ENCODE measurements around the gene ADAMTS20.
A peak's percentile ranks its signal among the peaks of the same experiment; 100 is the strongest.

Gene ADAMTS20

GRCh38 chr12:43444940-43445564, 107.0 kb downstream of the ADAMTS20 start:
- no peaks in the 10 kb centered on the region for H3K36me3 ChIP-seq (ENCODE audit: control insufficient read depth in 4 of 4, insufficient read depth in 4 of 4, low read length in 3 of 4)
- ChIA-PET CTCF (interaction anchor here (1.1 to 4.8 kb wide), 3 partner anchors 44 to 438 kb away, joined by 3 to 37 read pairs (median 3); no protein-coding TSS in a partner anchor), POLR2A (no interaction called here)
- no peaks in the 10 kb centered on the region for H3K27me3 ChIP-seq (replicated peaks in 2 of 5; ENCODE audit: control insufficient read depth in 4 of 5, insufficient read depth in 5 of 5, low read length in 4 of 5)
- no peaks in the 10 kb centered on the region for H3K9me3 ChIP-seq (ENCODE audit: control extremely low read depth in 1 of 5, control insufficient read depth in 4 of 5, insufficient read depth in 2 of 5, low read depth in 1 of 5, low read length in 4 of 5)
- no peaks in the 10 kb centered on the region for H3K4me1 ChIP-seq (ENCODE audit: control extremely low read depth in 1 of 4, control insufficient read depth in 4 of 4, insufficient read depth in 4 of 4, low read length in 3 of 4)
- peak; percentile 58 to 78 (median 70) for DNase-seq
- H3K4me3 ChIP-seq (ENCODE audit: control insufficient read depth in 1 of 7, extremely low read depth in 1 of 7, insufficient read depth in 4 of 7, low read depth in 2 of 7, low read length in 6 of 7) = no peak overlapping the region
- no CpG with 5 or more reads among the region's 3 CpGs for WGBS (ENCODE audit: insufficient coverage)
- no peak overlapping the region for H3K27ac ChIP-seq (ENCODE audit: insufficient read depth in 1 of 2, low read depth in 1 of 2, low read length in 2 of 2, poor library complexity in 1 of 2, severe bottlenecking in 2 of 2)

- Histone ChIP-seq H3K36me3 (ENCODE audit: control insufficient read depth in 4 of 4, insufficient read depth in 4 of 4, low read length in 3 of 4) (no peaks in the 10 kb centered on the region), H3K4me3 (ENCODE audit: control insufficient read depth in 1 of 7, extremely low read depth in 1 of 7, insufficient read depth in 4 of 7, low read depth in 2 of 7, low read length in 6 of 7) (no peak overlapping the region), H3K9me3 (ENCODE audit: control extremely low read depth in 1 of 5, control insufficient read depth in 4 of 5, insufficient read depth in 2 of 5, low read depth in 1 of 5, low read length in 4 of 5) (no peaks in the 10 kb centered on the region), H3K27me3 (replicated peaks in 2 of 5; ENCODE audit: control insufficient read depth in 4 of 5, insufficient read depth in 5 of 5, low read length in 4 of 5) (no peaks in the 10 kb centered on the region), H3K27ac (ENCODE audit: insufficient read depth in 1 of 2, low read depth in 1 of 2, low read length in 2 of 2, poor library complexity in 1 of 2, severe bottlenecking in 2 of 2) (no peak overlapping the region), H3K4me1 (ENCODE audit: control extremely low read depth in 1 of 4, control insufficient read depth in 4 of 4, insufficient read depth in 4 of 4, low read length in 3 of 4) (no peaks in the 10 kb centered on the region)
- DNase-seq = no peak
- CTCF ChIA-PET = no interaction called here
- 100% methylated on average over 4 of the region's 4 CpGs for WGBS (ENCODE audit: insufficient coverage)
- POLR2A ChIA-PET = no interaction called here
Observed at GRCh38 chr12:43436597-43436996, 115.4 kb downstream of the ADAMTS20 start.

- no peak overlapping the region for H3K27ac ChIP-seq (ENCODE audit: insufficient read depth in 1 of 2, low read depth in 1 of 2, low read length in 2 of 2, poor library complexity in 1 of 2, severe bottlenecking in 2 of 2)
- POLR2A ChIA-PET = no interaction called here
- CTCF ChIA-PET = no interaction called here
Observed at GRCh38 chr12:43434614-43435013, 117.4 kb downstream of the ADAMTS20 start.

DNA sequence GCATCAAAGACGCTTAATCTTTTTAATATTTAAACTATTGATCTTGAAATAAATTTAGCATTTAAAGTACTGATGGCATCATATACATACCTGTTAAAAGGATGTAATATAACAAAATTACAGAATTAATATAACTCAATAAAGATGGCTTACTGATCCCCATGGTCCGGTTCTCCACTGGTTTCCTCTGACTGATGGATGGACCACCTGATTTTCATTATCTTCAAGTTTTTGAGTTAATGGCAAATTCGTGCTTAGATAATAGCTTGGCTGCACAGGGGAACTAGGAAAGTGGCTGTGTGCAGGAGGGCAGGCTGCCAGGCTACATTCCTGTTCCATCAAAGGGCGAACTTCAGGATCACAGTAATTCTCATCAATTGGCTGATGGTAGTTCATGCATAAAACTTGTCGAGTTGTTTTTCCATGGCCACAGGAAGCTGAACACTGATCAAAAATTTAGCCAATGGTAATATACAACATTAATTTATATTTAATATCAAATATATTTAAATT, 123.9 kb downstream of the ADAMTS20 start:
- Histone ChIP-seq H3K4me3 (ENCODE audit: control insufficient read depth in 1 of 7, extremely low read depth in 1 of 7, insufficient read depth in 4 of 7, low read depth in 2 of 7, low read length in 6 of 7) (no peak overlapping the region), H3K4me1 (ENCODE audit: control extremely low read depth in 1 of 4, control insufficient read depth in 4 of 4, insufficient read depth in 4 of 4, low read length in 3 of 4) (no peaks in the 10 kb centered on the region), H3K36me3 (ENCODE audit: control insufficient read depth in 4 of 4, insufficient read depth in 4 of 4, low read length in 3 of 4) (no peaks in the 10 kb centered on the region), H3K27me3 (replicated peaks in 2 of 5; ENCODE audit: control insufficient read depth in 4 of 5, insufficient read depth in 5 of 5, low read length in 4 of 5) (peaks cover 0 to 2% (median 0%) of the 10 kb centered on the region in 5 experiments), H3K27ac (ENCODE audit: insufficient read depth in 1 of 2, low read depth in 1 of 2, low read length in 2 of 2, poor library complexity in 1 of 2, severe bottlenecking in 2 of 2) (no peak overlapping the region), H3K9me3 (ENCODE audit: control extremely low read depth in 1 of 5, control insufficient read depth in 4 of 5, insufficient read depth in 2 of 5, low read depth in 1 of 5, low read length in 4 of 5) (no peaks in the 10 kb centered on the region)
- no peak for DNase-seq
- 92% methylated on average over 1 of the region's 5 CpGs for WGBS (ENCODE audit: insufficient coverage)
- POLR2A ChIA-PET = no interaction called here
- CTCF ChIA-PET = interaction anchor here (0.7 kb wide), 1 partner anchor 1467 kb away, joined by 4 read pairs; no protein-coding TSS in a partner anchor

More at GRCh38 chr12:43434614-43435013, 117.4 kb downstream of the ADAMTS20 start:
- no peaks in the 10 kb centered on the region for H3K27me3 ChIP-seq (replicated peaks in 2 of 5; ENCODE audit: control insufficient read depth in 4 of 5, insufficient read depth in 5 of 5, low read length in 4 of 5)
- H3K36me3 ChIP-seq (ENCODE audit: control insufficient read depth in 4 of 4, insufficient read depth in 4 of 4, low read length in 3 of 4) = no peaks in the 10 kb centered on the region
- H3K4me1 ChIP-seq (ENCODE audit: control extremely low read depth in 1 of 4, control insufficient read depth in 4 of 4, insufficient read depth in 4 of 4, low read length in 3 of 4) = no peaks in the 10 kb centered on the region
- no CpG with 5 or more reads among the region's 2 CpGs for WGBS (ENCODE audit: insufficient coverage)
- no peak overlapping the region for H3K4me3 ChIP-seq (ENCODE audit: control insufficient read depth in 1 of 7, extremely low read depth in 1 of 7, insufficient read depth in 4 of 7, low read depth in 2 of 7, low read length in 6 of 7)
- H3K9me3 ChIP-seq (ENCODE audit: control extremely low read depth in 1 of 5, control insufficient read depth in 4 of 5, insufficient read depth in 2 of 5, low read depth in 1 of 5, low read length in 4 of 5) = no peaks in the 10 kb centered on the region
- DNase-seq = no peak

GRCh38 chr12:43425361-43425760, 126.6 kb downstream of the ADAMTS20 start:
- CTCF ChIA-PET = no interaction called here
- H3K9me3 ChIP-seq (ENCODE audit: control extremely low read depth in 1 of 5, control insufficient read depth in 4 of 5, insufficient read depth in 2 of 5, low read depth in 1 of 5, low read length in 4 of 5) = no peaks in the 10 kb centered on the region
- DNase-seq = no peak
- 96% methylated on average over 3 of the region's 3 CpGs for WGBS (ENCODE audit: insufficient coverage)
- no peaks in the 10 kb centered on the region for H3K36me3 ChIP-seq (ENCODE audit: control insufficient read depth in 4 of 4, insufficient read depth in 4 of 4, low read length in 3 of 4)
- H3K27me3 ChIP-seq (replicated peaks in 2 of 5; ENCODE audit: control insufficient read depth in 4 of 5, insufficient read depth in 5 of 5, low read length in 4 of 5) = peaks cover 0 to 2% (median 0%) of the 10 kb centered on the region in 5 experiments
- H3K27ac ChIP-seq (ENCODE audit: insufficient read depth in 1 of 2, low read depth in 1 of 2, low read length in 2 of 2, poor library complexity in 1 of 2, severe bottlenecking in 2 of 2) = no peak overlapping the region
- POLR2A ChIA-PET = no interaction called here
- H3K4me3 ChIP-seq (ENCODE audit: control insufficient read depth in 1 of 7, extremely low read depth in 1 of 7, insufficient read depth in 4 of 7, low read depth in 2 of 7, low read length in 6 of 7) = no peak overlapping the region
- no peaks in the 10 kb centered on the region for H3K4me1 ChIP-seq (ENCODE audit: control extremely low read depth in 1 of 4, control insufficient read depth in 4 of 4, insufficient read depth in 4 of 4, low read length in 3 of 4)

DNA sequence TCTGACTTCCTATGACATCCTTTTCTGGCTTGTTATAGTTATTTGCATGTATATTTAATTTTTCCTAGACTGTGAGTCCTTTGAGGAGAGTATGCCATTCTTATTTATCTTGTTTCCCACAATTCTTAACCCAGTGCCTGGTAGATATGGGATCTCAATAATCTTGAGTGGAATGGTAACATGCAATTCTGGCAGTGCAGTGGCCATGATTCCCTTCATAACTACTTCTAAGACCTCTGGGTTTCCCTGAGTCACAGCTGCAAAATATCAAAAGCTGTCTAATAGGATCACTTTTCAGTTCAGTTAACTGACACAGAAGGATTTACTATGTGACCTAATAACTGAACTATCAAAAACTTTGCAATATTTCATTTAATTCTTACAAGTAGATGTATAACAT, 135.0 kb downstream of the ADAMTS20 start:
- no peak overlapping the region for H3K4me3 ChIP-seq (ENCODE audit: control insufficient read depth in 1 of 7, extremely low read depth in 1 of 7, insufficient read depth in 4 of 7, low read depth in 2 of 7, low read length in 6 of 7)
- H3K9me3 ChIP-seq (ENCODE audit: control extremely low read depth in 1 of 5, control insufficient read depth in 4 of 5, insufficient read depth in 2 of 5, low read depth in 1 of 5, low read length in 4 of 5) = no peaks in the 10 kb centered on the region
- H3K36me3 ChIP-seq (ENCODE audit: control insufficient read depth in 4 of 4, insufficient read depth in 4 of 4, low read length in 3 of 4) = no peaks in the 10 kb centered on the region
- CTCF ChIA-PET = no interaction called here
- no peak for DNase-seq
- POLR2A ChIA-PET = no interaction called here
- no peaks in the 10 kb centered on the region for H3K4me1 ChIP-seq (ENCODE audit: control extremely low read depth in 1 of 4, control insufficient read depth in 4 of 4, insufficient read depth in 4 of 4, low read length in 3 of 4)
- no peaks in the 10 kb centered on the region for H3K27me3 ChIP-seq (replicated peaks in 2 of 5; ENCODE audit: control insufficient read depth in 4 of 5, insufficient read depth in 5 of 5, low read length in 4 of 5)
- no peak overlapping the region for H3K27ac ChIP-seq (ENCODE audit: insufficient read depth in 1 of 2, low read depth in 1 of 2, low read length in 2 of 2, poor library complexity in 1 of 2, severe bottlenecking in 2 of 2)

- Histone ChIP-seq H3K27me3 (replicated peaks in 2 of 5; ENCODE audit: control insufficient read depth in 4 of 5, insufficient read depth in 5 of 5, low read length in 4 of 5) (no peaks in the 10 kb centered on the region), H3K4me1 (ENCODE audit: control extremely low read depth in 1 of 4, control insufficient read depth in 4 of 4, insufficient read depth in 4 of 4, low read length in 3 of 4) (no peaks in the 10 kb centered on the region), H3K4me3 (ENCODE audit: control insufficient read depth in 1 of 7, extremely low read depth in 1 of 7, insufficient read depth in 4 of 7, low read depth in 2 of 7, low read length in 6 of 7) (no peak overlapping the region), H3K27ac (ENCODE audit: insufficient read depth in 1 of 2, low read depth in 1 of 2, low read length in 2 of 2, poor library complexity in 1 of 2, severe bottlenecking in 2 of 2) (no peak overlapping the region), H3K36me3 (ENCODE audit: control insufficient read depth in 4 of 4, insufficient read depth in 4 of 4, low read length in 3 of 4) (no peaks in the 10 kb centered on the region), H3K9me3 (ENCODE audit: control extremely low read depth in 1 of 5, control insufficient read depth in 4 of 5, insufficient read depth in 2 of 5, low read depth in 1 of 5, low read length in 4 of 5) (no peaks in the 10 kb centered on the region)
- DNase-seq = no peak
- POLR2A ChIA-PET = no interaction called here
- CTCF ChIA-PET = interaction anchor here (0.7 kb wide), 1 partner anchor 239 kb away, joined by 3 read pairs; no protein-coding TSS in a partner anchor
- WGBS (ENCODE audit: insufficient coverage) = no CpG with 5 or more reads among the region's 1 CpG
Observed at GRCh38 chr12:43407816-43408645, 144.0 kb downstream of the ADAMTS20 start.
